SK-N-SH (cell line): Measurements from ENCODE around the gene CHD1. TPM values are rescaled to one million over a fixed set of nuclear protein-coding genes. Genes with fewer than 3 reads are reported as not detected.
A peak's percentile ranks its signal among the peaks of the same experiment; 100 is the strongest.

Source experiments
- CTCF ChIA-PET: fragments of 300-600, 350-600 bp; formaldehyde crosslinking; extraction: SDS; loops from one replicate; lab custom pipeline; 2021; lab: Yijun Ruan, JAX
- POLR2A ChIA-PET: fragments of 350-600 bp; sonication (Branson Sonifier 250); formaldehyde crosslinking; extraction: SDS; loops from one replicate; lab custom pipeline; 2020; ENCODE audit warnings: antibody characterized with exemption, inconsistent platforms; lab: Yijun Ruan, JAX
- DNase-seq: peaks from one replicate; pipeline ENCODE4 v3.0.0; 2012
- H2AFZ ChIP-seq: fragments of 200-600 bp; sonication (generic); 2 replicates; pipeline ENCODE4 v1.8.1; 2016; ENCODE audit warnings: antibody characterized with exemption, mild to moderate bottlenecking, low read depth
- H3F3A ChIP-seq: fragments of 200-600 bp; sonication (generic); replicated peaks from 2 replicates; pipeline ENCODE3; 2016; ENCODE audit warnings: antibody characterized with exemption, mild to moderate bottlenecking; ENCODE audit not compliant: insufficient read depth
- H3K27ac ChIP-seq, 2 experiments: fragments of 200-500 bp in 1 of 2; fragments of 200-600 bp in 1 of 2; sonication (Bioruptor generic) in 1 of 2; sonication (generic), shearing (Covaris generic) in 1 of 2; 2 replicates each; pipeline versions ENCODE4 v1.5.1 to v1.6.1; 2014 to 2016; ENCODE audit warnings: low read depth in 2 of 2, inconsistent platforms in 1 of 2, low read length in 1 of 2, mild to moderate bottlenecking in 1 of 2, mixed read lengths in 1 of 2
- H3K27me3 ChIP-seq: fragments of 200-600 bp; sonication (generic), shearing (Covaris generic); 2 replicates; pipeline ENCODE4 v1.6.1; 2016; ENCODE audit warnings: mixed run types; ENCODE audit not compliant: insufficient read depth
- H3K36me3 ChIP-seq, 2 experiments: fragments of 200-500 bp in 1 of 2; fragments of 200-600 bp in 1 of 2; sonication (Bioruptor generic) in 1 of 2; sonication (generic) in 1 of 2; replicated peaks in 1 of 2; 2 replicates each; pipeline versions ENCODE3 to v1.5.1; 2014 to 2016; ENCODE audit warnings: low read length in 1 of 2, mild to moderate bottlenecking in 1 of 2; ENCODE audit not compliant: insufficient read depth in 2 of 2, control insufficient read depth in 1 of 2
- H3K4me1 ChIP-seq, 2 experiments: fragments of 200-500 bp in 1 of 2; fragments of 200-600 bp in 1 of 2; sonication (Bioruptor generic) in 1 of 2; sonication (generic), shearing (Covaris generic) in 1 of 2; 2 replicates each; pipeline versions ENCODE4 v1.5.1 to v1.6.1; 2014 to 2016; ENCODE audit warnings: low read depth in 1 of 2, low read length in 1 of 2, mixed run types in 1 of 2; ENCODE audit not compliant: insufficient read depth in 2 of 2, control insufficient read depth in 1 of 2
- H3K4me2 ChIP-seq: fragments of 200-600 bp; sonication (generic), shearing (Covaris generic); 2 replicates; pipeline ENCODE4 v1.6.1; 2017; ENCODE audit warnings: mixed run types
- H3K4me3 ChIP-seq, 2 experiments: fragments of 200-500 bp in 1 of 2; fragments of 200-600 bp in 1 of 2; sonication (Bioruptor generic) in 1 of 2; sonication (generic), shearing (Covaris generic) in 1 of 2; 2 replicates each; pipeline versions ENCODE4 v1.5.1 to v1.8.1; 2014 to 2016; ENCODE audit warnings: low read depth in 2 of 2, inconsistent platforms in 1 of 2, low read length in 1 of 2, mild to moderate bottlenecking in 1 of 2, mixed read lengths in 1 of 2, moderate library complexity in 1 of 2
- H3K79me2 ChIP-seq: fragments of 200-600 bp; sonication (generic); 2 replicates; pipeline ENCODE4 v1.8.1; 2017; ENCODE audit warnings: mild to moderate bottlenecking; ENCODE audit not compliant: insufficient read depth
- H3K9ac ChIP-seq: fragments of 200-600 bp; sonication (generic); 2 replicates; pipeline ENCODE4 v1.6.1; 2017; ENCODE audit warnings: mixed run types
- H3K9me2 ChIP-seq: fragments of 200-600 bp; sonication (generic); 2 replicates; pipeline ENCODE4 v1.6.1; 2017; ENCODE audit warnings: mixed run types
- H3K9me3 ChIP-seq: fragments of 200-600 bp; sonication (generic); 2 replicates; pipeline ENCODE4 v1.6.1; 2017; ENCODE audit warnings: mixed run types, mild to moderate bottlenecking, moderate library complexity
- H4K20me1 ChIP-seq: fragments of 200-600 bp; sonication (generic); 2 replicates; pipeline ENCODE4 v1.6.1; 2017; ENCODE audit warnings: mild to moderate bottlenecking, mixed run types; ENCODE audit not compliant: insufficient read depth
- CTCF ChIP-seq: fragments of 200-600 bp; sonication (generic); IDR thresholded peaks from 2 replicates; pipeline ENCODE4 v1.6.1; 2017; ENCODE audit warnings: antibody characterized with exemption, mild to moderate bottlenecking, moderate library complexity
- ELF1 ChIP-seq: IDR thresholded peaks from 2 replicates; pipeline ENCODE4 v1.4.0; 2012
- EP300 ChIP-seq, 2 experiments: IDR thresholded peaks; 2 replicates each; pipeline versions ENCODE4 v1.4.0 to v1.6.1; 2012; ENCODE audit warnings: borderline replicate concordance in 1 of 2, low read depth in 1 of 2, low read length in 1 of 2
- FOSL2 ChIP-seq: IDR thresholded peaks from 2 replicates; pipeline ENCODE4 v1.4.0; 2012; ENCODE audit warnings: low read depth, mild to moderate bottlenecking, moderate library complexity, borderline replicate concordance
- FOXJ3 ChIP-seq: sonication (generic); formaldehyde crosslinking; IDR thresholded peaks from 2 replicates; pipeline ENCODE4 v1.5.1; 2020; ENCODE audit warnings: mild to moderate bottlenecking, missing genetic modification reagents
- GATA2 ChIP-seq: sonication (generic); formaldehyde crosslinking; IDR thresholded peaks from 2 replicates; pipeline ENCODE4 v1.5.0; 2020; ENCODE audit warnings: mild to moderate bottlenecking, missing genetic modification reagents
- JUND ChIP-seq: IDR thresholded peaks from 2 replicates; pipeline ENCODE4 v1.4.0; 2012
- MEF2A ChIP-seq: IDR thresholded peaks from 2 replicates; pipeline ENCODE4 v1.4.0; 2012; ENCODE audit warnings: low read depth, borderline replicate concordance
- PBX3 ChIP-seq: IDR thresholded peaks from 2 replicates; pipeline ENCODE4; 2012
- POLR2AphosphoS5 ChIP-seq: IDR thresholded peaks from 2 replicates; pipeline ENCODE4 v1.6.1; 2012; ENCODE audit warnings: low read depth, low read length
- RCOR1 ChIP-seq: fragments of 150-350 bp; IDR thresholded peaks from 2 replicates; pipeline ENCODE4 v1.6.1; 2017; ENCODE audit warnings: antibody characterized with exemption, low read length
- RFX5 ChIP-seq: IDR thresholded peaks from 2 replicates; pipeline ENCODE4 v1.6.1; 2012; ENCODE audit warnings: mild to moderate bottlenecking, improper control_type of control experiment, low read length
- TAF1 ChIP-seq: IDR thresholded peaks from 2 replicates; pipeline ENCODE4 v1.6.1; 2012; ENCODE audit warnings: low read depth, mild to moderate bottlenecking, low read length, moderate library complexity, borderline replicate concordance
- TCF12 ChIP-seq: IDR thresholded peaks from 2 replicates; pipeline ENCODE4 v1.4.0; 2012
- USF1 ChIP-seq: IDR thresholded peaks from 2 replicates; pipeline ENCODE4 v1.4.0; 2012; ENCODE audit warnings: low read depth, borderline replicate concordance
- USF2 ChIP-seq: fragments of 150-350 bp; IDR thresholded peaks from 2 replicates; pipeline ENCODE4 v1.6.1; 2017; ENCODE audit warnings: antibody characterized with exemption, low read length, low read depth, borderline replicate concordance
- YY1 ChIP-seq: IDR thresholded peaks from 2 replicates; pipeline ENCODE4 v1.4.0; 2012; ENCODE audit warnings: low read depth, mild to moderate bottlenecking
- WGBS: methylation state at CpG from one replicate; pipeline ENCODE4 v1.1.6; 2017; ENCODE audit warnings: low lambda C conversion rate; 5-methylcytosine and 5-hydroxymethylcytosine counted together
- polyA plus RNA-seq, 3 experiments: library from polyadenylated mRNA; depleted of rRNA; stranded (reverse); fragments of >200 nt; gene quantifications; 2 replicates each; pipeline ENCODE4 v1.2.3, GENCODE V29; 2012

The CHD1 gene
- polyA plus RNA-seq, 1 of the 3 experiments (the other 2 are of a cell fraction) = 12.4 TPM

DNA sequence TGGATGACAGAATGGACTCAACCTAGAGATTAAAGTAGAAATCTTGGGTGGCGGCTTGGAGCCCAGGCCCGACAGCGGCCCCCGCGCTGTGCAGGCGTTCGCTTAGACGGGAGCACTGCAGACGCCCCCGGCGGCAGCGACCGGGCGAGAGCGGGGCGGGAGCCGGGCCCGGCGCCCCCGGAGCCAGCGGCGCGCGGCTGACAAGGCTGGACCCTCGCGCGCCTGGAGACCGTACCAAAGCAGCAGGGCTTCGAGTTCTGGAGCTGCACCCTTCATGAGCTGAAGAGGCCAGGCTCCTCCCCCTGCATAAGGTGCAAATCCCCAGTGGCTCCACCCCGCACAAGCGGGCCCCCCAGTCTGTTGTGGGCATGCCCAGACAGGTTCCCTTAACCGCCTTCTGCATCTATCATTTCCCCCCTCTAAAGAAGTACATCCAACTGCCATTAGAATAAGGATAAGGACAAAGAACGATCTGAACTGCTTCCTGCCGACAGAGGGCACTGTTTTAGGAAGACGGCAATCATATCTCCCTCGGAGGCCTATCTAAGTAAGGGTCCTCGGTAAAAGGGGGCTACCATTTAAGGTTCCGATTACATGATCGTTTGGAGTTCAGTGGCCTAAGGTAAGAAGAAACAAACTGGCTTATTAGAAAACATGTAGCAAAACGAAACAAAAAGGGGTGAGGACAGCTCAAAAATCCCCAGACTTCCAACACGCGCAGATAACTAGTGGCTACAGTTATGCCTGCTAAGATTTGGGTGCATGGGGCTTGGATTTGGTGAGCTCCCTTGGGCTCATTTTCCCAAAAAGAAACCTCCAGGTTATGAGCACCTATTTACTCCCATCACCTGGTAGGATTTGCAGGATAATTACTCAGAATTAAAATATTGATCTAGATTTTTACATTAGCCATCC lies 89.1 kb downstream of the CHD1 start:
- no peak overlapping the region for H3K9ac ChIP-seq
- ChIA-PET CTCF (interaction anchor here (0.6 to 2.1 kb wide), 15 partner anchors 9 to 221 kb away, joined by 3 to 11 read pairs (median 3); no protein-coding TSS in a partner anchor), POLR2A (no interaction called here)
- no peak overlapping the region; a peak in 1 of 4 replicates for H3K4me3 ChIP-seq
- no peaks in the 10 kb centered on the region; a peak in 1 of 4 replicates for H3K4me1 ChIP-seq
- H4K20me1 ChIP-seq = no peaks in the 10 kb centered on the region
- H3K36me3 ChIP-seq = no peaks in the 10 kb centered on the region
- no peaks in the 10 kb centered on the region for H3K27me3 ChIP-seq
- H3K4me2 ChIP-seq = no peak overlapping the region
- peak; percentile 64 for DNase-seq
- H3K79me2 ChIP-seq = no peaks in the 10 kb centered on the region
- H3K27ac ChIP-seq = no peak overlapping the region
- WGBS = 73% methylated on average over 13 of the region's 42 CpGs
- no peak overlapping the region for H2AFZ ChIP-seq
- no peaks in the 10 kb centered on the region for H3K9me3 ChIP-seq
- no peaks in the 10 kb centered on the region for H3K9me2 ChIP-seq
- TF ChIP-seq USF2 = no peak
- peak; percentile 22; the same call in 1 of the 2 replicates for TF ChIP-seq CTCF
- TF ChIP-seq TCF12 = no peak
- TF ChIP-seq USF1 = no peak
- H3F3A ChIP-seq = no peaks in the 10 kb centered on the region

GRCh38 chr5:98836175-98836574 lies 92.6 kb downstream of the CHD1 start:
- H3K9ac ChIP-seq = no peak overlapping the region
- no peaks in the 10 kb centered on the region for H3K9me3 ChIP-seq
- no peak overlapping the region for H2AFZ ChIP-seq
- ChIA-PET CTCF (interaction anchor here (0.9 kb wide), 1 partner anchor 1605 kb away, joined by 3 read pairs; no protein-coding TSS in a partner anchor), POLR2A (no interaction called here)
- no peak for TF ChIP-seq POLR2AphosphoS5
- TF ChIP-seq GATA2 (CRISPR knock-in tag) = no peak
- TF ChIP-seq JUND = no peak
- TF ChIP-seq EP300 (IDR thresholded peaks at IDR 0.05; ENCODE audit: borderline replicate concordance in 1 of 2, low read depth in 1 of 2, low read length in 1 of 2) = no peak
- TF ChIP-seq PBX3 = no peak
- TF ChIP-seq MEF2A = no peak
- TF ChIP-seq RCOR1 = no peak
- no peak for TF ChIP-seq TAF1
- no peak for TF ChIP-seq FOSL2
- no peak for TF ChIP-seq YY1
- TF ChIP-seq USF2 = no peak
- TF ChIP-seq ELF1 = no peak
- no peak for TF ChIP-seq RFX5
- TF ChIP-seq FOXJ3 (CRISPR knock-in tag) = no peak
- H4K20me1 ChIP-seq = no peaks in the 10 kb centered on the region
- WGBS = 92% methylated on average over 5 of the region's 5 CpGs
- H3K27ac ChIP-seq = no peak overlapping the region
- no peaks in the 10 kb centered on the region for H3K79me2 ChIP-seq
- no peaks in the 10 kb centered on the region for H3K36me3 ChIP-seq
- no peaks in the 10 kb centered on the region for H3K27me3 ChIP-seq
- no peak overlapping the region for H3K4me3 ChIP-seq
- H3F3A ChIP-seq = no peaks in the 10 kb centered on the region
- no peaks in the 10 kb centered on the region for H3K9me2 ChIP-seq
- no peaks in the 10 kb centered on the region; a peak in 1 of 4 replicates for H3K4me1 ChIP-seq
- DNase-seq = no peak
- no peak overlapping the region for H3K4me2 ChIP-seq
